Thyroid gland (tissue), 4 donors: Measurements from ENCODE around the gene MARCHF9. TPM values are rescaled to one million over a fixed set of nuclear protein-coding genes. Genes with fewer than 3 reads are reported as not detected.
"Not testable (repeated sequence)": the region's sequence is repeated elsewhere in the genome, so short reads cannot be mapped to it uniquely, and the experiment has no call there.

Experiments
- DNase-seq, 2 donors: peaks; one replicate each; pipeline ENCODE4 v3.0.0-alpha.2; 2019
- H3K27ac ChIP-seq, 3 donors: fragments of 200-600 bp; sonication (generic); 1 replicate in 2 of 3; 2 replicates in 1 of 3; pipeline ENCODE4 v1.5.1; 2016 to 2019; ENCODE audit warnings: mild to moderate bottlenecking in 1 of 3, moderate library complexity in 1 of 3
- H3K27me3 ChIP-seq: fragments of 200-600 bp; sonication (generic); one replicate; pipeline ENCODE4 v1.5.1; 2019
- H3K36me3 ChIP-seq, 2 donors: fragments of 200-600 bp; sonication (generic); one replicate each; pipeline ENCODE4 v1.5.1; 2016 to 2019
- H3K4me1 ChIP-seq, 2 donors: fragments of 200-600 bp; sonication (generic); one replicate each; pipeline ENCODE4 v1.5.1; 2017 to 2019
- H3K4me3 ChIP-seq, 3 donors: fragments of 200-600 bp; sonication (generic); replicated peaks in 1 of 3; 1 replicate in 2 of 3; 2 replicates in 1 of 3; pipeline ENCODE4 v1.5.1; 2016; ENCODE audit warnings: mild to moderate bottlenecking in 1 of 3
- H3K9me3 ChIP-seq: fragments of 200-600 bp; sonication (generic); one replicate; pipeline ENCODE4 v1.5.1; 2017
- CTCF ChIP-seq, 6 experiments: fragments of 200-600 bp in 3 of 6; fragments of 450-650 bp in 3 of 6; sonication (generic) in 3 of 6; IDR thresholded peaks; one replicate each; pipeline ENCODE4 v1.5.1; 2016 to 2019; ENCODE audit warnings: antibody characterized with exemption in 6 of 6, mild to moderate bottlenecking in 2 of 6, inconsistent platforms in 1 of 6, moderate library complexity in 1 of 6
- POLR2A ChIP-seq, 2 donors: fragments of 450-650 bp; IDR thresholded peaks; one replicate each; pipeline ENCODE4 v1.6.1; 2017; ENCODE audit warnings: antibody characterized with exemption in 2 of 2, mild to moderate bottlenecking in 2 of 2, moderate library complexity in 1 of 2
- WGBS, 2 donors: methylation state at CpG; one replicate each; pipeline ENCODE4 v1.1.5; 2017; 5-methylcytosine and 5-hydroxymethylcytosine counted together
- intact Hi-C: fragments of 100-400 bp; cut with DNase I; formaldehyde crosslinking; loops from one replicate; pipeline ENCODE4 v1.15.1; 2023
- total RNA-seq, 4 donors: library from RNA; depleted of rRNA; stranded (reverse); fragments of >200 nt; gene quantifications; one replicate each; pipeline ENCODE4 v1.2.3, GENCODE V29; 2016

MARCHF9 gene
- total RNA-seq, 4 donors from 2014 or later, result 17.5 to 25.1 (median 21.4) TPM

GRCh38 chr12:57718641-57719528 is 36.0 kb upstream of the MARCHF9 start:
- no peak overlapping the region for H3K4me3 ChIP-seq
- TF ChIP-seq CTCF (IDR thresholded peaks at IDR 0.05) (no peak), POLR2A (IDR thresholded peaks at IDR 0.05) (no peak)
- H3K9me3 ChIP-seq, result no peaks in the 10 kb centered on the region
- H3K36me3 ChIP-seq, result peaks cover 48 to 50% of the 10 kb centered on the region in 2 donors
- intact Hi-C loops, result no loop called here
- H3K4me1 ChIP-seq, result no peaks in the 10 kb centered on the region
- no peak for DNase-seq
- no peak overlapping the region for H3K27ac ChIP-seq
- no peaks in the 10 kb centered on the region for H3K27me3 ChIP-seq
- 97 to 98% methylated on average over 15 of the region's 15 CpGs for WGBS, 2 donors

GRCh38 chr12:57719777-57720605 is 34.9 kb upstream of the MARCHF9 start:
- peaks cover 47 to 48% of the 10 kb centered on the region in 2 donors for H3K36me3 ChIP-seq
- H3K27ac ChIP-seq, result no peak overlapping the region
- TF ChIP-seq POLR2A (IDR thresholded peaks at IDR 0.05) (no peak), CTCF (IDR thresholded peaks at IDR 0.05) (no peak)
- no peak overlapping the region for H3K4me3 ChIP-seq
- DNase-seq, result no peak
- intact Hi-C loops, result no loop called here
- H3K9me3 ChIP-seq, result no peaks in the 10 kb centered on the region
- no peaks in the 10 kb centered on the region for H3K4me1 ChIP-seq
- H3K27me3 ChIP-seq, result no peaks in the 10 kb centered on the region
- 93 to 94% methylated on average over 18 to 20 of the region's 20 CpGs for WGBS, 2 donors

DNA sequence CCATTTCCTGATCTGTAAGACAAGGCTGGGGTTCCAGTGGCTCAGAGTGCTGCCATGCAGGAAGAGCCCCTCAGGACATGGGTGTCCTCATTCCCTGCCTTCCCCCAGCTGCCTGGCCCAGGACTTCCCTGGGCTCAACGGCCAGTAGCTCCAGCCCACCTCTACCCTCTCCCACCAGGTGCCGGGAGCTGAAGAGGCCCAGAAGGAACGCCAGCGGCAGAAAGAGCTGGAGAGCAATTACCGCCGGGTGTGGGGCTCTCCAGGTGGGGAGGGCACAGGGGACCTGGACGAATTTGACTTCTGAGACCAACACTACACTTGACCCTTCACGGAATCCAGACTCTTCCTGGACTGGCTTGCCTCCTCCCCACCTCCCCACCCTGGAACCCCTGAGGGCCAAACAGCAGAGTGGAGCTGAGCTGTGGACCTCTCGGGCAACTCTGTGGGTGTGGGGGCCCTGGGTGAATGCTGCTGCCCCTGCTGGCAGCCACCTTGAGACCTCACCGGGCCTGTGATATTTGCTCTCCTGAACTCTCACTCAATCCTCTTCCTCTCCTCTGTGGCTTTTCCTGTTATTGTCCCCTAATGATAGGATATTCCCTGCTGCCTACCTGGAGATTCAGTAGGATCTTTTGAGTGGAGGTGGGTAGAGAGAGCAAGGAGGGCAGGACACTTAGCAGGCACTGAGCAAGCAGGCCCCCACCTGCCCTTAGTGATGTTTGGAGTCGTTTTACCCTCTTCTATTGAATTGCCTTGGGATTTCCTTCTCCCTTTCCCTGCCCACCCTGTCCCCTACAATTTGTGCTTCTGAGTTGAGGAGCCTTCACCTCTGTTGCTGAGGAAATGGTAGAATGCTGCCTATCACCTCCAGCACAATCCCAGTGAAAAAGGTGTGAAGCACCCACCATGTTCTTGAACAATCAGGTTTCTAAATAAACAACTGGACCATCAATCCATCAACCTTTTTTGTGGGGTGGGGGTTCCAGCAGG is 34.0 kb upstream of the MARCHF9 start:
- no peak for DNase-seq
- intact Hi-C loops, result no loop called here
- H3K9me3 ChIP-seq, result no peaks in the 10 kb centered on the region
- peaks cover 47 to 48% of the 10 kb centered on the region in 2 donors for H3K36me3 ChIP-seq
- H3K27me3 ChIP-seq, result no peaks in the 10 kb centered on the region
- no peak overlapping the region for H3K4me3 ChIP-seq
- no peak overlapping the region for H3K27ac ChIP-seq
- WGBS, 2 donors, result 85 to 94% methylated on average over 11 of the region's 11 CpGs
- TF ChIP-seq POLR2A (IDR thresholded peaks at IDR 0.05) (no peak), CTCF (IDR thresholded peaks at IDR 0.05) (no peak)
- peaks cover 0 to 4% of the 10 kb centered on the region in 2 donors for H3K4me1 ChIP-seq

- H3K9me3 ChIP-seq, H3K4me3 ChIP-seq, H3K27ac ChIP-seq, H3K27me3 ChIP-seq, DNase-seq, intact Hi-C loops: not testable (repeated sequence)
- 96% methylated on average over 16 of the region's 16 CpGs for WGBS, 2 donors
- Histone ChIP-seq H3K4me1 (peaks cover 3 to 15% of the 10 kb centered on the region in 2 donors), H3K36me3 (peaks cover 37 to 38% of the 10 kb centered on the region in 2 donors)
Observed at GRCh38 chr12:57721846-57722608, 32.9 kb upstream of the MARCHF9 start.
